Keratinocyte (primary cell): Measurements from ENCODE around the gene CCDC192. TPM values are rescaled to one million over a fixed set of nuclear protein-coding genes. Genes with fewer than 3 reads are reported as not detected.

Experiments used
- DNase-seq: peaks from one replicate; pipeline ENCODE4 v3.0.0-alpha.2; 2011; ENCODE audit warnings: low read depth, missing footprints, low spot score
- FAIRE-seq: peaks from 2 replicates; lab custom pipeline; 2011; peaks lifted over from hg19 to GRCh38; lab: Jason Lieb, UNC
- H2AFZ ChIP-seq: 2 replicates; pipeline ENCODE4 v1.6.0; 2012; ENCODE audit warnings: low read length, control low read depth, inconsistent platforms; ENCODE audit not compliant: control insufficient read depth
- H3K27ac ChIP-seq: 2 replicates; pipeline ENCODE4 v1.5.1; 2011; ENCODE audit warnings: low read length; ENCODE audit not compliant: control insufficient read depth, insufficient read depth
- H3K27me3 ChIP-seq: 3 replicates; pipeline ENCODE4 v1.6.0; 2011; ENCODE audit warnings: low read length; ENCODE audit not compliant: control insufficient read depth, insufficient read depth; ENCODE audit errors: extremely low read depth
- H3K36me3 ChIP-seq, 2 experiments: 2 replicates in 1 of 2; 3 replicates in 1 of 2; pipeline ENCODE4 v1.5.1; 2011; ENCODE audit warnings: low read length in 2 of 2, mild to moderate bottlenecking in 1 of 2; ENCODE audit not compliant: control insufficient read depth in 2 of 2, insufficient read depth in 2 of 2; ENCODE audit errors: extremely low read depth in 1 of 2
- H3K4me1 ChIP-seq: 3 replicates; pipeline ENCODE4 v1.5.1; 2011; ENCODE audit warnings: low read length; ENCODE audit not compliant: control insufficient read depth, insufficient read depth; ENCODE audit errors: extremely low read depth
- H3K4me2 ChIP-seq: 3 replicates; pipeline ENCODE4 v1.6.0; 2011; ENCODE audit warnings: low read depth, low read length; ENCODE audit not compliant: control insufficient read depth, insufficient read depth; ENCODE audit errors: extremely low read depth
- H3K4me3 ChIP-seq, 3 experiments: fragments of 200-600 bp in 1 of 3; sonication (generic) in 1 of 3; 2 replicates in 2 of 3; 3 replicates in 1 of 3; pipeline ENCODE4 v1.5.1; 2011 to 2016; ENCODE audit warnings: low read length in 3 of 3, mild to moderate bottlenecking in 3 of 3, control low read depth in 2 of 3, inconsistent platforms in 1 of 3, low read depth in 1 of 3, mixed read lengths in 1 of 3, mixed run types in 1 of 3, moderate library complexity in 1 of 3; ENCODE audit not compliant: control insufficient read depth in 2 of 3, insufficient read depth in 2 of 3; ENCODE audit errors: extremely low read depth in 1 of 3
- H3K79me2 ChIP-seq: 2 replicates; pipeline ENCODE4 v1.6.0; 2012; ENCODE audit warnings: low read length; ENCODE audit not compliant: control insufficient read depth, insufficient read depth
- H3K9ac ChIP-seq: 3 replicates; pipeline ENCODE4 v1.6.0; 2011; ENCODE audit warnings: low read length; ENCODE audit not compliant: control insufficient read depth, insufficient read depth; ENCODE audit errors: extremely low read depth
- H3K9me1 ChIP-seq: 3 replicates; pipeline ENCODE4 v1.6.0; 2011; ENCODE audit warnings: low read length; ENCODE audit not compliant: control insufficient read depth, insufficient read depth; ENCODE audit errors: extremely low read depth
- H3K9me3 ChIP-seq: 2 replicates; pipeline ENCODE4 v1.5.1; 2012; ENCODE audit warnings: low read depth, low read length; ENCODE audit not compliant: control insufficient read depth
- H4K20me1 ChIP-seq: 3 replicates; pipeline ENCODE4 v1.6.0; 2011; ENCODE audit warnings: low read length; ENCODE audit not compliant: control insufficient read depth, insufficient read depth; ENCODE audit errors: extremely low read depth
- EZH2 ChIP-seq: IDR thresholded peaks from one replicate; pipeline ENCODE4 v1.6.1; 2012; ENCODE audit warnings: inconsistent platforms, mild to moderate bottlenecking, low read length, moderate library complexity
- dilution Hi-C: fragments of 300-500 bp; cut with MboI; formaldehyde crosslinking; loops from one replicate; pipeline ENCODE4 v1.7.0; 2020; ENCODE audit warnings: low sequenced_read_pairs; ENCODE audit not compliant: extremely low pct_ligation_motif_present
- polyA plus RNA-seq, 5 experiments: library from polyadenylated mRNA; depleted of rRNA in 3 of 5; stranded (reverse) in 3 of 5; stranded (forward) in 1 of 5; unstranded in 1 of 5; fragments of >200 nt; gene quantifications; 1 replicate in 1 of 5; 2 replicates in 3 of 5; 3 replicates in 1 of 5; pipeline versions ENCODE4 v1.2.1 to v1.2.3, GENCODE V29; 2011 to 2012; ENCODE audit warnings: missing spikeins in 2 of 5, low read depth in 1 of 5, low replicate concordance in 1 of 5
- TF ChIP-seq, protein P1 (sequence below), 3 experiments: IDR thresholded peaks in 1 of 3; conservative IDR thresholded peaks in 1 of 3; optimal IDR thresholded peaks in 1 of 3; 2 replicates in 2 of 3; 3 replicates in 1 of 3; pipeline versions ENCODE3 to v1.5.1; 2011; ENCODE audit warnings: low read length in 3 of 3, mild to moderate bottlenecking in 3 of 3, moderate library complexity in 2 of 3, control low read depth in 1 of 3, inconsistent platforms in 1 of 3; ENCODE audit not compliant: insufficient read depth in 2 of 3; ENCODE audit errors: extremely low read depth in 1 of 3

Gene CCDC192
- polyA plus RNA-seq, 1 donor (not counting 4 experiments of a cell fraction or from before 2014, with no cell fraction given): not detected

GRCh38 chr5:127947941-127948340, 244.8 kb downstream of the CCDC192 start:
- FAIRE-seq (no peak), DNase-seq (no peak)
- no peak overlapping the region for H3K4me3 ChIP-seq
- dilution Hi-C loops: no loop called here
- H3K9me3 ChIP-seq: no peaks in the 10 kb centered on the region
- H3K9me1 ChIP-seq: no peaks in the 10 kb centered on the region
- no peak overlapping the region for H3K4me2 ChIP-seq
- H3K36me3 ChIP-seq: no peaks in the 10 kb centered on the region
- no peak overlapping the region for H2AFZ ChIP-seq
- no peak overlapping the region for H3K9ac ChIP-seq
- H3K79me2 ChIP-seq: no peaks in the 10 kb centered on the region
- no peaks in the 10 kb centered on the region for H3K27me3 ChIP-seq
- no peak for TF ChIP-seq EZH2
- TF ChIP-seq, protein P1, sequence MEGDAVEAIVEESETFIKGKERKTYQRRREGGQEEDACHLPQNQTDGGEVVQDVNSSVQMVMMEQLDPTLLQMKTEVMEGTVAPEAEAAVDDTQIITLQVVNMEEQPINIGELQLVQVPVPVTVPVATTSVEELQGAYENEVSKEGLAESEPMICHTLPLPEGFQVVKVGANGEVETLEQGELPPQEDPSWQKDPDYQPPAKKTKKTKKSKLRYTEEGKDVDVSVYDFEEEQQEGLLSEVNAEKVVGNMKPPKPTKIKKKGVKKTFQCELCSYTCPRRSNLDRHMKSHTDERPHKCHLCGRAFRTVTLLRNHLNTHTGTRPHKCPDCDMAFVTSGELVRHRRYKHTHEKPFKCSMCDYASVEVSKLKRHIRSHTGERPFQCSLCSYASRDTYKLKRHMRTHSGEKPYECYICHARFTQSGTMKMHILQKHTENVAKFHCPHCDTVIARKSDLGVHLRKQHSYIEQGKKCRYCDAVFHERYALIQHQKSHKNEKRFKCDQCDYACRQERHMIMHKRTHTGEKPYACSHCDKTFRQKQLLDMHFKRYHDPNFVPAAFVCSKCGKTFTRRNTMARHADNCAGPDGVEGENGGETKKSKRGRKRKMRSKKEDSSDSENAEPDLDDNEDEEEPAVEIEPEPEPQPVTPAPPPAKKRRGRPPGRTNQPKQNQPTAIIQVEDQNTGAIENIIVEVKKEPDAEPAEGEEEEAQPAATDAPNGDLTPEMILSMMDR (optimal IDR thresholded peaks at IDR 0.05 in 1 of 3, IDR thresholded peaks at IDR 0.05 in 1 of 3, conservative IDR thresholded peaks at IDR 0.05 in 1 of 3; ENCODE audit: extremely low read depth in 1 of 3, insufficient read depth in 2 of 3, low read length in 3 of 3): no peak
- no peaks in the 10 kb centered on the region for H3K4me1 ChIP-seq
- no peak overlapping the region for H3K27ac ChIP-seq
- H4K20me1 ChIP-seq: no peaks in the 10 kb centered on the region

- dilution Hi-C loops: no loop called here
- no peaks in the 10 kb centered on the region for H3K4me1 ChIP-seq
- no peak for DNase-seq
- no peak overlapping the region for H3K4me3 ChIP-seq
- no peak overlapping the region for H2AFZ ChIP-seq
- no peaks in the 10 kb centered on the region for H3K9me3 ChIP-seq
- H3K27ac ChIP-seq: no peak overlapping the region
- H4K20me1 ChIP-seq: no peaks in the 10 kb centered on the region
- no peak for FAIRE-seq
- no peaks in the 10 kb centered on the region for H3K79me2 ChIP-seq
- no peaks in the 10 kb centered on the region for H3K9me1 ChIP-seq
- H3K9ac ChIP-seq: no peak overlapping the region
- H3K27me3 ChIP-seq: no peaks in the 10 kb centered on the region
- H3K36me3 ChIP-seq: no peaks in the 10 kb centered on the region
- H3K4me2 ChIP-seq: no peak overlapping the region
- TF ChIP-seq EZH2: no peak
- TF ChIP-seq, protein P1 (optimal IDR thresholded peaks at IDR 0.05 in 1 of 3, IDR thresholded peaks at IDR 0.05 in 1 of 3, conservative IDR thresholded peaks at IDR 0.05 in 1 of 3; ENCODE audit: extremely low read depth in 1 of 3, insufficient read depth in 2 of 3, low read length in 3 of 3): no peak
Measured at GRCh38 chr5:127950707-127951391, 247.7 kb downstream of the CCDC192 start.
